Tibial nerve (tissue), 4 donors: ENCODE data around the gene KIF1C.

ENCODE experiments used
- CTCF ChIP-seq, 5 experiments: fragments of 200-600 bp in 3 of 5; fragments of 450-650 bp in 2 of 5; sonication (generic) in 3 of 5; IDR thresholded peaks; one replicate each; pipeline ENCODE4 v1.5.1; 2016 to 2019; ENCODE audit warnings: antibody characterized with exemption in 5 of 5, mild to moderate bottlenecking in 3 of 5, moderate library complexity in 2 of 5
- EP300 ChIP-seq, 2 donors: sonication (generic); formaldehyde crosslinking; IDR thresholded peaks; one replicate each; pipeline ENCODE4 v1.6.1; 2017; ENCODE audit warnings: antibody characterized with exemption in 2 of 2, mild to moderate bottlenecking in 1 of 2
- POLR2A ChIP-seq, 2 donors: fragments of 450-650 bp; IDR thresholded peaks; one replicate each; pipeline ENCODE4 v1.6.1; 2017; ENCODE audit warnings: antibody characterized with exemption in 2 of 2, mild to moderate bottlenecking in 2 of 2, moderate library complexity in 2 of 2

- TF ChIP-seq CTCF (IDR thresholded peaks at IDR 0.05) (no peak), EP300 (IDR thresholded peaks at IDR 0.05) (no peak), POLR2A (IDR thresholded peaks at IDR 0.05) (no peak)
These were observed 24.5 kb downstream of the KIF1C start for GRCh38 chr17:5022171-5022711.
